ENCODE results near the gene PLK3. TPM values are rescaled to one million over a fixed set of nuclear protein-coding genes. Genes with fewer than 3 reads are reported as not detected.

The PLK3 gene
- total and polyA plus RNA-seq, 10 of the 15 experiments (the other 5 are each of a cell fraction or from before 2014, with no cell fraction given): 1.5 to 23.2 (median 12.1) TPM

DNA sequence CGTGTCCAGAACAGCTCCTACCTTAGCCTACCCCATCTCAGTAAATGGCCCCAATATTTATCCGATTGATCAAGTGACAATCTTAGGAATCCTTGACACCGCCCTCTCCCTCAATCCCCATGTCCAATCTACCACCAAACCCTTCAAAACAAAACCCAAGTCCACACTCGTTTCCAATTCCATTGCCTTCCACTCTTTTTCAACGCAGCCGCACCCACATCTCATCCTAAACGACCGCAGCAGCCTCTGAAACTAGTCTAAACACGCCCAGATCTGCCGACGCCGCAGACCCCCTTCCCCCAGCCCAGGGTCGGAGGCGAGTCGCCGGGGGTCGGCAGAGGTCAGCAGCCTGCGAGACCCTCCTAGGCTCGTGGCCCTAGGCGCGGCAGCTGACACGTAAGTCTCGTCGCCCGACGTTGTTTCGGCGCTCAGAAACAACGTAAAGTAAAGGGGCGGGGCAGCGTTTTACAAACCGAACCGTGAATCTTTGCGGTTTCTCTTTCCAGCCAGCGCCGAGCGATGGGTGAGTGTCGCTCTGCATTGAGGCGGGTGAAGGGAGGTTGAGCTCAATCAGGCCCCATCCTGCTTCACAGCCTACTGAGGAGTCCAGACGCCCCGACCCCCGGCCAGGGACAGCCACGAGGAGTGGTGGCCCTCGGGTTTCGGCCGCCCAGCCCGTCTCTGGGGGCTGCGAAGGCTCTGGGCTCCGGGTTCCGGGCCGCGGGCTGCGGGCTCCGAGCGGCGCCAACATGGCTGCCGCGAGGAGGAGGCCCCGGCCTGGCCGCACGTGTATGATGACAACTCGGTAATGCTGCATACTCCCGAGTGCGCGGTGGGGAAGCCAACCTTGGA lies 24.9 kb upstream of the PLK3 start, which contains the start of gene RPS8:
TSS of gene RPS8 (plus strand) at position 463 of the 852 bp plus-strand sequence. CDS start at position 520, 57 bp downstream.
- H3K27ac ChIP-seq (ENCODE audit: control insufficient read depth, insufficient read depth): peak within 1 kb of the TSS; percentile 92
- H3K9me3 ChIP-seq (replicated peaks; ENCODE audit: control insufficient read depth, insufficient read depth, low read length): no peaks in the 10 kb centered on the region
- ChIA-PET CTCF (interaction anchor here (0.5 to 4.0 kb wide), 13 partner anchors 8 to 239 kb away, joined by 3 to 39 read pairs (median 5); partner anchors contain the start of genes PLK3 and RNU5D-1), SMC1A (ENCODE audit: uncharacterized antibody, unreplicated experiment) (interaction anchor here (0.7 to 2.3 kb wide), 11 partner anchors 11 to 68 kb away, joined by 3 to 12 read pairs (median 3); partner anchors contain the start of genes PLK3 and RNU5D-1), RAD21 (ENCODE audit: unreplicated experiment) (interaction anchor here (0.7 to 2.1 kb wide), 12 partner anchors 9 to 528 kb away, joined by 3 to 7 read pairs (median 4); partner anchors contain the start of genes HECTD3, PLK3 and UROD), POLR2A (interaction anchor here (0.6 to 2.7 kb wide), 25 partner anchors 9 to 808 kb away, joined by 3 to 29 read pairs (median 5); partner anchors contain the start of genes BEST4, BTBD19, PLK3 and RNU5D-1)
- BruUV-seq (replicated peaks): TSS peak; percentile 99
- H3K4me1 ChIP-seq (ENCODE audit: control insufficient read depth, insufficient read depth, low read length): peaks cover 13% of the 10 kb centered on the region
- intact Hi-C loops (cut with micrococcal nuclease; ENCODE audit: unreplicated experiment) (loop anchor here (5.0 kb wide), 1 partner anchor 42 kb away; no protein-coding TSS in a partner anchor), in situ Hi-C loops (cut with MboI) (no loop called here)
- H3K36me3 ChIP-seq (ENCODE audit: control insufficient read depth in 2 of 2, insufficient read depth in 2 of 2, low read length in 1 of 2): peaks cover 8 to 19% of the 10 kb centered on the region in 2 experiments
- under 1% methylated on average over 65 of the region's 65 CpGs for WGBS (ENCODE audit: insufficient coverage, insufficient replicate concordance, low lambda C conversion rate, missing lambda C conversion rate)
- peak; percentile 81 for ATAC-seq
- H3K4me2 ChIP-seq (ENCODE audit: control insufficient read depth, insufficient read depth): peak within 1 kb of the TSS; percentile 73
- peak within 1 kb of the TSS; percentile 73 for H2AFZ ChIP-seq (ENCODE audit: control insufficient read depth, low read depth, low read length)
- H3K79me2 ChIP-seq (ENCODE audit: control insufficient read depth, insufficient read depth, low read length): peaks cover 43% of the 10 kb centered on the region
- FAIRE-seq: peak; percentile 54
- peaks cover 12% of the 10 kb centered on the region for H4K20me1 ChIP-seq (ENCODE audit: control insufficient read depth, insufficient read depth)
- H3K27me3 ChIP-seq (replicated peaks in 1 of 2; ENCODE audit: control insufficient read depth in 2 of 2, insufficient read depth in 2 of 2, low read length in 1 of 2): no peaks in the 10 kb centered on the region
- peak within 1 kb of the TSS; percentile 99 for H3K9ac ChIP-seq (ENCODE audit: control insufficient read depth, insufficient read depth, low read length)
- peak within 1 kb of the TSS; percentile 73 for H3K4me3 ChIP-seq
- peak; percentile 74 for DNase-seq (ENCODE audit: low read depth, low spot score)
- TF ChIP-seq NRF1 (conservative IDR thresholded peaks at IDR 0.05; ENCODE audit: low read depth, low read length) (no peak), MEF2A (IDR thresholded peaks at IDR 0.05; ENCODE audit: insufficient read depth, low read depth, low read length) (0 out of 2 replicates have a peak, but pooled peaks have one; percentile 41), CHD4 (IDR thresholded peaks at IDR 0.05) (no peak), SUZ12 (IDR thresholded peaks at IDR 0.05; ENCODE audit: unreplicated experiment) (no peak), NFYB (IDR thresholded peaks at IDR 0.05; ENCODE audit: insufficient read depth, low read depth, low read length) (no peak), IRF4 (IDR thresholded peaks at IDR 0.05; ENCODE audit: low read depth, low read length) (no peak), CREM (IDR thresholded peaks at IDR 0.05; ENCODE audit: low read depth) (peak; percentile 100), LARP7 (IDR thresholded peaks at IDR 0.05) (peak; percentile 84), HCFC1 (IDR thresholded peaks at IDR 0.05; ENCODE audit: low read length) (peak; percentile 75), ESRRA (IDR thresholded peaks at IDR 0.05; ENCODE audit: low read length) (peak; percentile 47; the same call in 1 of the 2 replicates), ZZZ3 (IDR thresholded peaks at IDR 0.05; ENCODE audit: control insufficient read depth, insufficient read length, low read depth) (no peak)
- TF ChIP-seq, protein P1, sequence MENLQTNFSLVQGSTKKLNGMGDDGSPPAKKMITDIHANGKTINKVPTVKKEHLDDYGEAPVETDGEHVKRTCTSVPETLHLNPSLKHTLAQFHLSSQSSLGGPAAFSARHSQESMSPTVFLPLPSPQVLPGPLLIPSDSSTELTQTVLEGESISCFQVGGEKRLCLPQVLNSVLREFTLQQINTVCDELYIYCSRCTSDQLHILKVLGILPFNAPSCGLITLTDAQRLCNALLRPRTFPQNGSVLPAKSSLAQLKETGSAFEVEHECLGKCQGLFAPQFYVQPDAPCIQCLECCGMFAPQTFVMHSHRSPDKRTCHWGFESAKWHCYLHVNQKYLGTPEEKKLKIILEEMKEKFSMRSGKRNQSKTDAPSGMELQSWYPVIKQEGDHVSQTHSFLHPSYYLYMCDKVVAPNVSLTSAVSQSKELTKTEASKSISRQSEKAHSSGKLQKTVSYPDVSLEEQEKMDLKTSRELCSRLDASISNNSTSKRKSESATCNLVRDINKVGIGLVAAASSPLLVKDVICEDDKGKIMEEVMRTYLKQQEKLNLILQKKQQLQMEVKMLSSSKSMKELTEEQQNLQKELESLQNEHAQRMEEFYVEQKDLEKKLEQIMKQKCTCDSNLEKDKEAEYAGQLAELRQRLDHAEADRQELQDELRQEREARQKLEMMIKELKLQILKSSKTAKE (IDR thresholded peaks at IDR 0.05; ENCODE audit: low read depth, poor library complexity, severe bottlenecking): no peak
- TF ChIP-seq, protein P2, sequence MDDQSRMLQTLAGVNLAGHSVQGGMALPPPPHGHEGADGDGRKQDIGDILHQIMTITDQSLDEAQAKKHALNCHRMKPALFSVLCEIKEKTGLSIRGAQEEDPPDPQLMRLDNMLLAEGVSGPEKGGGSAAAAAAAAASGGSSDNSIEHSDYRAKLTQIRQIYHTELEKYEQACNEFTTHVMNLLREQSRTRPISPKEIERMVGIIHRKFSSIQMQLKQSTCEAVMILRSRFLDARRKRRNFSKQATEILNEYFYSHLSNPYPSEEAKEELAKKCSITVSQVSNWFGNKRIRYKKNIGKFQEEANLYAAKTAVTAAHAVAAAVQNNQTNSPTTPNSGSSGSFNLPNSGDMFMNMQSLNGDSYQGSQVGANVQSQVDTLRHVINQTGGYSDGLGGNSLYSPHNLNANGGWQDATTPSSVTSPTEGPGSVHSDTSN (IDR thresholded peaks at IDR 0.05; ENCODE audit: insufficient replicate concordance, low read depth, low read length): no peak
- TF ChIP-seq, protein P3, sequence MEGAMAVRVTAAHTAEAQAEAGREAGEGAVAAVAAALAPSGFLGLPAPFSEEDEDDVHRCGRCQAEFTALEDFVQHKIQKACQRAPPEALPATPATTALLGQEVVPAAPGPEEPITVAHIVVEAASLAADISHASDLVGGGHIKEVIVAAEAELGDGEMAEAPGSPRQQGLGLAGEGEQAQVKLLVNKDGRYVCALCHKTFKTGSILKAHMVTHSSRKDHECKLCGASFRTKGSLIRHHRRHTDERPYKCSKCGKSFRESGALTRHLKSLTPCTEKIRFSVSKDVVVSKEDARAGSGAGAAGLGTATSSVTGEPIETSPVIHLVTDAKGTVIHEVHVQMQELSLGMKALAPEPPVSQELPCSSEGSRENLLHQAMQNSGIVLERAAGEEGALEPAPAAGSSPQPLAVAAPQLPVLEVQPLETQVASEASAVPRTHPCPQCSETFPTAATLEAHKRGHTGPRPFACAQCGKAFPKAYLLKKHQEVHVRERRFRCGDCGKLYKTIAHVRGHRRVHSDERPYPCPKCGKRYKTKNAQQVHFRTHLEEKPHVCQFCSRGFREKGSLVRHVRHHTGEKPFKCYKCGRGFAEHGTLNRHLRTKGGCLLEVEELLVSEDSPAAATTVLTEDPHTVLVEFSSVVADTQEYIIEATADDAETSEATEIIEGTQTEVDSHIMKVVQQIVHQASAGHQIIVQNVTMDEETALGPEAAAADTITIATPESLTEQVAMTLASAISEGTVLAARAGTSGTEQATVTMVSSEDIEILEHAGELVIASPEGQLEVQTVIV (IDR thresholded peaks at IDR 0.05; ENCODE audit: borderline replicate concordance, partially characterized antibody): peak; percentile 65
- TF ChIP-seq, protein P4, sequence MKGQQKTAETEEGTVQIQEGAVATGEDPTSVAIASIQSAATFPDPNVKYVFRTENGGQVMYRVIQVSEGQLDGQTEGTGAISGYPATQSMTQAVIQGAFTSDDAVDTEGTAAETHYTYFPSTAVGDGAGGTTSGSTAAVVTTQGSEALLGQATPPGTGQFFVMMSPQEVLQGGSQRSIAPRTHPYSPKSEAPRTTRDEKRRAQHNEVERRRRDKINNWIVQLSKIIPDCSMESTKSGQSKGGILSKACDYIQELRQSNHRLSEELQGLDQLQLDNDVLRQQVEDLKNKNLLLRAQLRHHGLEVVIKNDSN (IDR thresholded peaks at IDR 0.05; ENCODE audit: borderline replicate concordance, extremely low read length, insufficient read depth, low read depth, low read length): peak; percentile 14

Data from GM12878 (cell line).